Neural progenitor cell (in vitro differentiated cells): ENCODE results near the gene TCERG1L. TPM values are rescaled to one million over a fixed set of nuclear protein-coding genes. Genes with fewer than 3 reads are reported as not detected.

Experiments
- DNase-seq: peaks from one replicate; pipeline ENCODE4 v3.0.0-alpha.2; 2016; ENCODE audit warnings: low spot score
- H2AFZ ChIP-seq: fragments of 200-600 bp; sonication (generic); replicated peaks from 2 replicates; pipeline ENCODE4 v1.6.1; 2016; ENCODE audit warnings: antibody characterized with exemption
- H3F3A ChIP-seq: fragments of 200-600 bp; sonication (generic); 2 replicates; pipeline ENCODE4 v1.6.1; 2016; ENCODE audit warnings: antibody characterized with exemption, low read depth
- H3K27ac ChIP-seq: fragments of 200-600 bp; sonication (generic); 2 replicates; pipeline ENCODE4 v1.5.1; 2016; ENCODE audit warnings: mild to moderate bottlenecking
- H3K27me3 ChIP-seq: fragments of 200-600 bp; sonication (generic); 2 replicates; pipeline ENCODE4 v1.6.1; 2016; ENCODE audit warnings: mild to moderate bottlenecking, moderate library complexity
- H3K36me3 ChIP-seq: fragments of 200-600 bp; sonication (generic); 2 replicates; pipeline ENCODE4 v1.5.1; 2016
- H3K4me1 ChIP-seq: fragments of 200-600 bp; sonication (generic); 2 replicates; pipeline ENCODE4 v1.6.1; 2016; ENCODE audit warnings: mixed run types
- H3K4me2 ChIP-seq: fragments of 200-600 bp; sonication (generic); 2 replicates; pipeline ENCODE4 v1.6.1; 2016
- H3K4me3 ChIP-seq: fragments of 200-600 bp; sonication (generic); 2 replicates; pipeline ENCODE4 v1.5.1; 2016
- H3K79me2 ChIP-seq: fragments of 200-600 bp; sonication (generic); 2 replicates; pipeline ENCODE4 v1.6.1; 2016; ENCODE audit warnings: low read depth
- H3K9ac ChIP-seq: fragments of 200-600 bp; sonication (generic); 2 replicates; pipeline ENCODE4 v1.6.1; 2016
- H3K9me3 ChIP-seq: fragments of 200-600 bp; sonication (generic); 2 replicates; pipeline ENCODE4 v1.5.1; 2016; ENCODE audit warnings: low read depth
- H4K20me1 ChIP-seq: fragments of 200-600 bp; sonication (generic); 2 replicates; pipeline ENCODE4 v1.6.1; 2016; ENCODE audit warnings: low read depth
- H3K27ac Mint-ChIP-seq: 3 replicates; pipeline ENCODE4 v1.8.0; 2021; ENCODE audit warnings: mixed read lengths
- H3K27me3 Mint-ChIP-seq: 2 replicates; pipeline ENCODE4 v1.8.0; 2022; ENCODE audit warnings: low read depth, mild to moderate bottlenecking, inconsistent platforms, moderate library complexity, mixed read lengths; ENCODE audit not compliant: insufficient read depth
- H3K36me3 Mint-ChIP-seq: 3 replicates; pipeline ENCODE4 v1.8.0; 2021; ENCODE audit warnings: mixed read lengths
- H3K4me1 Mint-ChIP-seq: 3 replicates; pipeline ENCODE4 v1.8.0; 2021; ENCODE audit warnings: mixed read lengths
- H3K4me3 Mint-ChIP-seq: 3 replicates; pipeline ENCODE4 v1.8.0; 2021; ENCODE audit warnings: mild to moderate bottlenecking, moderate library complexity, mixed read lengths
- H3K9me3 Mint-ChIP-seq: 3 replicates; pipeline ENCODE4 v1.8.0; 2020; ENCODE audit warnings: mixed read lengths
- EZH2 ChIP-seq: fragments of 200-600 bp; sonication (generic); IDR thresholded peaks from 2 replicates; pipeline ENCODE4 v1.6.1; 2017; ENCODE audit warnings: antibody characterized with exemption, mild to moderate bottlenecking, moderate library complexity
- EZH2phosphoT487 ChIP-seq: fragments of 200-600 bp; sonication (generic); IDR thresholded peaks from 2 replicates; pipeline ENCODE4 v1.6.1; 2017; ENCODE audit warnings: antibody characterized with exemption
- total RNA-seq: library from RNA; depleted of rRNA; stranded (reverse); fragments of >200 nt; gene quantifications from 2 replicates; pipeline ENCODE4 v1.2.3, GENCODE V29; 2015; ENCODE audit warnings: low replicate concordance
- TF ChIP-seq, protein P1 (sequence below): fragments of 200-600 bp; sonication (generic); IDR thresholded peaks from 2 replicates; pipeline ENCODE4 v1.5.1; 2017; ENCODE audit warnings: antibody characterized with exemption, mild to moderate bottlenecking

TCERG1L gene
- total RNA-seq, 1 donor from 2014 or later = 1.8 TPM

DNA sequence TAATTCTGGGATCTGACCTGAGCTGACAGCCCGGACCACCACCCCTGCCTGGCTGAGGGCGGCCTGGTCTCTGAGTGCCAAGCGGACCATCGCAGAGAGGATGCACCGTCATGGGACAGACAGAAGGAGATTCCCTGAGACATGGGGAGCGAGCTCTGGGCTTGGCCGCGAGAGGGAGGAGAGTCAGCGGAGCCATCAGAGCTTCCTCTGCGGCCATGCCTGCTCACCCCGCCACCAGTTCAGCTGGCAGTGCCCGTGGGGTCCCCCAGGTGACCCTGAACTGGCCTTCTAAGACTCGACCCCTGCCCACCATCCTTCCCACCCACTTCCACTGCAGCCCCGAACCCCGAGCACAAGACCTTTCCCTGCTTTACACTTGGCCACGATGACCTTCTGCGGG lies 152.8 kb downstream of the TCERG1L start:
- Histone ChIP-seq H3K4me2 (no peak overlapping the region), H3K9me3 (no peaks in the 10 kb centered on the region), H3K9ac (no peak overlapping the region), H3K4me1 (peaks cover 19% of the 10 kb centered on the region), H3K4me3 (no peak overlapping the region), H2AFZ (no peak overlapping the region), H3K79me2 (no peaks in the 10 kb centered on the region), H3F3A (no peaks in the 10 kb centered on the region), H3K36me3 (no peaks in the 10 kb centered on the region), H4K20me1 (no peaks in the 10 kb centered on the region), H3K27me3 (no peaks in the 10 kb centered on the region), H3K27ac (no peak overlapping the region)
- no peak overlapping the region for H3K4me3 Mint-ChIP-seq
- peak overlapping the region; percentile 86 for H3K27ac Mint-ChIP-seq
- H3K4me1 Mint-ChIP-seq = peaks cover 25% of the 10 kb centered on the region
- TF ChIP-seq, protein P1, sequence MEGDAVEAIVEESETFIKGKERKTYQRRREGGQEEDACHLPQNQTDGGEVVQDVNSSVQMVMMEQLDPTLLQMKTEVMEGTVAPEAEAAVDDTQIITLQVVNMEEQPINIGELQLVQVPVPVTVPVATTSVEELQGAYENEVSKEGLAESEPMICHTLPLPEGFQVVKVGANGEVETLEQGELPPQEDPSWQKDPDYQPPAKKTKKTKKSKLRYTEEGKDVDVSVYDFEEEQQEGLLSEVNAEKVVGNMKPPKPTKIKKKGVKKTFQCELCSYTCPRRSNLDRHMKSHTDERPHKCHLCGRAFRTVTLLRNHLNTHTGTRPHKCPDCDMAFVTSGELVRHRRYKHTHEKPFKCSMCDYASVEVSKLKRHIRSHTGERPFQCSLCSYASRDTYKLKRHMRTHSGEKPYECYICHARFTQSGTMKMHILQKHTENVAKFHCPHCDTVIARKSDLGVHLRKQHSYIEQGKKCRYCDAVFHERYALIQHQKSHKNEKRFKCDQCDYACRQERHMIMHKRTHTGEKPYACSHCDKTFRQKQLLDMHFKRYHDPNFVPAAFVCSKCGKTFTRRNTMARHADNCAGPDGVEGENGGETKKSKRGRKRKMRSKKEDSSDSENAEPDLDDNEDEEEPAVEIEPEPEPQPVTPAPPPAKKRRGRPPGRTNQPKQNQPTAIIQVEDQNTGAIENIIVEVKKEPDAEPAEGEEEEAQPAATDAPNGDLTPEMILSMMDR = no peak
- TF ChIP-seq EZH2phosphoT487 = no peak
- no peak for TF ChIP-seq EZH2
- peaks cover 10% of the 10 kb centered on the region for H3K27me3 Mint-ChIP-seq
- no peak for DNase-seq
- H3K9me3 Mint-ChIP-seq = peaks cover 3% of the 10 kb centered on the region
- H3K36me3 Mint-ChIP-seq = no peaks in the 10 kb centered on the region

DNA sequence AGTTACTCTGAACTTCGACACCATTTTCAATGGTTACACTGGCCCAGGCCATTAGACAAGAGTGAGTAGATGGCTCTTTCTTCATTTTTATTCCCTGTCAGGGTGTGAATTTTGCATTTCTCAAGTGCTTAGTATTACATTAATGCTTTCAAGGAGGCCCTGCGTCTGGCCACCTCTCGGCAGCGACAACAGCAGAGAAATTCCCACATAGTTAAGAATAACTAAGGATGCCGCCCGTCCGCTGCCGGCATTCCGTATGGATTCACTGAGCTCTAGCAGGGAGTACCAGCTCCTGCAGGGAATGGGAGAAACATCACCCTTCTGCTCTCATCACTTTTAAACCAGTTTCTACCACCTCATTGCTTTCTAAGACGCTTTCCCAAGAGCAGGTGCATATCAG lies 153.6 kb downstream of the TCERG1L start:
- Histone ChIP-seq H4K20me1 (no peaks in the 10 kb centered on the region), H3K4me1 (peaks cover 19% of the 10 kb centered on the region), H3K4me3 (no peak overlapping the region), H3K9me3 (no peaks in the 10 kb centered on the region), H3K27ac (no peak overlapping the region), H3K27me3 (no peaks in the 10 kb centered on the region), H3F3A (no peaks in the 10 kb centered on the region), H3K9ac (no peak overlapping the region), H3K79me2 (no peaks in the 10 kb centered on the region), H2AFZ (no peak overlapping the region), H3K4me2 (no peak overlapping the region), H3K36me3 (no peaks in the 10 kb centered on the region)
- TF ChIP-seq, protein P1 = no peak
- TF ChIP-seq EZH2phosphoT487 (no peak), EZH2 (no peak)
- Mint-ChIP-seq H3K9me3 (peaks cover 3% of the 10 kb centered on the region), H3K27ac (no peak overlapping the region), H3K27me3 (peaks cover 13% of the 10 kb centered on the region), H3K4me3 (no peak overlapping the region), H3K36me3 (no peaks in the 10 kb centered on the region), H3K4me1 (peaks cover 19% of the 10 kb centered on the region)
- DNase-seq = no peak

- Histone ChIP-seq H2AFZ (no peak overlapping the region), H3K4me2 (no peak overlapping the region), H3F3A (no peaks in the 10 kb centered on the region), H3K27me3 (no peaks in the 10 kb centered on the region), H3K36me3 (no peaks in the 10 kb centered on the region), H3K4me3 (no peak overlapping the region), H3K79me2 (no peaks in the 10 kb centered on the region), H4K20me1 (no peaks in the 10 kb centered on the region), H3K9ac (no peak overlapping the region), H3K27ac (no peak overlapping the region), H3K9me3 (no peaks in the 10 kb centered on the region), H3K4me1 (peaks cover 19% of the 10 kb centered on the region)
- Mint-ChIP-seq H3K36me3 (no peaks in the 10 kb centered on the region), H3K9me3 (peaks cover 15% of the 10 kb centered on the region), H3K27me3 (peaks cover 11% of the 10 kb centered on the region), H3K27ac (peak overlapping the region; percentile 59), H3K4me1 (peaks cover 11% of the 10 kb centered on the region), H3K4me3 (no peak overlapping the region)
- TF ChIP-seq, protein P1 = no peak
- TF ChIP-seq EZH2 (no peak), EZH2phosphoT487 (no peak)
- peak; percentile 39 for DNase-seq
Measured at GRCh38 chr10:131155876-131156230, 155.7 kb downstream of the TCERG1L start.
